GM12892 (cell line): Measurements from ENCODE around the gene OR10R2.

Experiments used
- POLR2A ChIP-seq: IDR thresholded peaks from 2 replicates; pipeline ENCODE4 v1.6.1; 2011; ENCODE audit warnings: low read depth, low read length, control low read depth
- POLR2AphosphoS5 ChIP-seq: IDR thresholded peaks from 2 replicates; pipeline ENCODE4 v1.6.1; 2011; ENCODE audit warnings: low read depth, low read length, control low read depth
- TAF1 ChIP-seq: IDR thresholded peaks from 2 replicates; pipeline ENCODE4 v1.6.1; 2011; ENCODE audit warnings: low read depth, mild to moderate bottlenecking, control low read depth, low read length, borderline replicate concordance

GRCh38 chr1:158454537-158454936, 17.5 kb upstream of the OR10R2 start:
- TF ChIP-seq POLR2AphosphoS5 (no peak), POLR2A (no peak), TAF1 (no peak)
